Measurements from ENCODE around the gene SHISA8. TPM values are rescaled to one million over a fixed set of nuclear protein-coding genes. Genes with fewer than 3 reads are reported as not detected.

The SHISA8 gene
- total RNA-seq, 1 donor from 2014 or later, result not detected

GRCh38 chr22:41913842-41914534, 886 bp downstream of the SHISA8 start:
- DNase-seq (ENCODE audit: low spot score), result no peak

GRCh38 chr22:41913040-41913719, 1.7 kb downstream of the SHISA8 start:
- DNase-seq (ENCODE audit: low spot score), result no peak

- DNase-seq (ENCODE audit: low spot score), result no peak
These were observed 2.4 kb downstream of the SHISA8 start for GRCh38 chr22:41912338-41913039.

- no peak for DNase-seq (ENCODE audit: low spot score)
These were observed 3.8 kb downstream of the SHISA8 start for GRCh38 chr22:41911001-41911611.

- DNase-seq (ENCODE audit: low spot score), result no peak
These were observed 4.5 kb downstream of the SHISA8 start for GRCh38 chr22:41910050-41911000.

- DNase-seq (ENCODE audit: low spot score), result no peak
These were observed 5.4 kb downstream of the SHISA8 start for GRCh38 chr22:41909310-41910049.

- no peak for DNase-seq (ENCODE audit: low spot score)
These were observed 6.2 kb downstream of the SHISA8 start for GRCh38 chr22:41908411-41909309.

GRCh38 chr22:41907436-41908401, 7.2 kb downstream of the SHISA8 start:
- no peak for DNase-seq (ENCODE audit: low spot score)

- DNase-seq (ENCODE audit: low spot score), result no peak
These were observed 8.1 kb downstream of the SHISA8 start for GRCh38 chr22:41906822-41907221.

- no peak for DNase-seq (ENCODE audit: low spot score)
These were observed 9.3 kb downstream of the SHISA8 start for GRCh38 chr22:41905411-41906202.

- DNase-seq (ENCODE audit: low spot score), result no peak
These were observed 10.1 kb downstream of the SHISA8 start for GRCh38 chr22:41904450-41905410.

- no peak for DNase-seq (ENCODE audit: low spot score)
These were observed 11.9 kb downstream of the SHISA8 start for GRCh38 chr22:41902932-41903421.

GRCh38 chr22:41902016-41902415, 12.9 kb downstream of the SHISA8 start:
- no peak for DNase-seq (ENCODE audit: low spot score)

GRCh38 chr22:41900652-41901312, 14.1 kb downstream of the SHISA8 start:
- no peak for DNase-seq (ENCODE audit: low spot score)

- DNase-seq (ENCODE audit: low spot score), result no peak
These were observed 14.8 kb downstream of the SHISA8 start for GRCh38 chr22:41899992-41900651.

Measured in umbilical cord (tissue), 2 donors.